ENCODE data around the gene XYLT1.

DNA sequence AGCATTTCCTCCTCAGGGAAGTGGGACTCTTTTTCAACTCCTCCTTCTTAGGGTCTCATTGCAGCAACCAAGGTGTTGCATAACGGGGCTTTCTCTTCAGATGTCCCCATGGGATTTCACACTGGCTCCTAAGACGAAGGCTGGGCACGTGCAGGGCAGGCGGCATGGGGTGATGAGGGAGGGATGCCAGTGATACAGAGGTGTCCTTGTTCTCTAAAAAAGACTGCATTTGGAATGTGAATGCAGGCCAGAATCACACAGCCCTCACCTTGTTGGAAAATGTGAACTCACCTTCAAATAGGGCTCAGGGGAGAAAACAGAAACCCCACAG is 105.6 kb downstream of the XYLT1 start:
- TF ChIP-seq, protein P1, sequence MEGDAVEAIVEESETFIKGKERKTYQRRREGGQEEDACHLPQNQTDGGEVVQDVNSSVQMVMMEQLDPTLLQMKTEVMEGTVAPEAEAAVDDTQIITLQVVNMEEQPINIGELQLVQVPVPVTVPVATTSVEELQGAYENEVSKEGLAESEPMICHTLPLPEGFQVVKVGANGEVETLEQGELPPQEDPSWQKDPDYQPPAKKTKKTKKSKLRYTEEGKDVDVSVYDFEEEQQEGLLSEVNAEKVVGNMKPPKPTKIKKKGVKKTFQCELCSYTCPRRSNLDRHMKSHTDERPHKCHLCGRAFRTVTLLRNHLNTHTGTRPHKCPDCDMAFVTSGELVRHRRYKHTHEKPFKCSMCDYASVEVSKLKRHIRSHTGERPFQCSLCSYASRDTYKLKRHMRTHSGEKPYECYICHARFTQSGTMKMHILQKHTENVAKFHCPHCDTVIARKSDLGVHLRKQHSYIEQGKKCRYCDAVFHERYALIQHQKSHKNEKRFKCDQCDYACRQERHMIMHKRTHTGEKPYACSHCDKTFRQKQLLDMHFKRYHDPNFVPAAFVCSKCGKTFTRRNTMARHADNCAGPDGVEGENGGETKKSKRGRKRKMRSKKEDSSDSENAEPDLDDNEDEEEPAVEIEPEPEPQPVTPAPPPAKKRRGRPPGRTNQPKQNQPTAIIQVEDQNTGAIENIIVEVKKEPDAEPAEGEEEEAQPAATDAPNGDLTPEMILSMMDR (conservative IDR thresholded peaks at IDR 0.05; ENCODE audit: low read length) = no peak
- no peak for TF ChIP-seq EZH2phosphoT487 (IDR thresholded peaks at IDR 0.05; ENCODE audit: borderline replicate concordance)

Data from Loucy (cell line).